Stimulated activated CD4-positive, alpha-beta T cell treated with anti-CD3 and anti-CD28 coated beads, Interleukin-1b, Interleukin-23, amount 100 ng/mL, for 4 hours (primary cell): ENCODE data around the gene TMEM151A.

ENCODE experiments used
- DNase-seq, 2 donors: peaks; one replicate each; pipeline ENCODE4 v3.0.0-alpha.2; 2020; ENCODE audit warnings: low read depth in 2 of 2

The TMEM151A gene

GRCh38 chr11:66336234-66337102 is 44.8 kb downstream of the TMEM151A start, which contains the start of gene RIN1:
Gene RIN1, minus strand, starts transcription at chr11:66336434. Its CDS starts 32 bp downstream, at chr11:66336402.
- peak in 1 of 2 donors; percentile 18 for DNase-seq

GRCh38 chr11:66337103-66337899 is 45.6 kb downstream of the TMEM151A start:
- no peak for DNase-seq

- no peak for DNase-seq
These were observed 46.8 kb downstream of the TMEM151A start for GRCh38 chr11:66338276-66339161.

GRCh38 chr11:66339162-66339675 is 47.5 kb downstream of the TMEM151A start:
- DNase-seq: no peak

- DNase-seq: no peak
These were observed 48.2 kb downstream of the TMEM151A start for GRCh38 chr11:66339686-66340483.

GRCh38 chr11:66340596-66341501 is 49.2 kb downstream of the TMEM151A start:
- no peak for DNase-seq

GRCh38 chr11:66341502-66342126 is 49.9 kb downstream of the TMEM151A start:
- no peak for DNase-seq

GRCh38 chr11:66343176-66343575 is 51.5 kb downstream of the TMEM151A start:
- no peak for DNase-seq

GRCh38 chr11:66344550-66345315 is 53.0 kb downstream of the TMEM151A start, which contains the start of gene BRMS1:
Gene BRMS1, minus strand, starts transcription at chr11:66345104. Its CDS starts 2,870 bp downstream, at chr11:66342234.
- DNase-seq: peak; percentile 87 to 92

- DNase-seq: no peak
These were observed 53.6 kb downstream of the TMEM151A start for GRCh38 chr11:66345316-66345649.
